T follicular helper cell (primary cell): Measurements from ENCODE around the gene WAPL.
"Not testable (repeated sequence)": the region's sequence is repeated elsewhere in the genome, so short reads cannot be mapped to it uniquely, and the experiment has no call there.

Experiments used
- DNase-seq: peaks from one replicate; pipeline ENCODE4 v3.0.0-alpha.2; 2020; ENCODE audit warnings: low read depth

The WAPL gene

DNA sequence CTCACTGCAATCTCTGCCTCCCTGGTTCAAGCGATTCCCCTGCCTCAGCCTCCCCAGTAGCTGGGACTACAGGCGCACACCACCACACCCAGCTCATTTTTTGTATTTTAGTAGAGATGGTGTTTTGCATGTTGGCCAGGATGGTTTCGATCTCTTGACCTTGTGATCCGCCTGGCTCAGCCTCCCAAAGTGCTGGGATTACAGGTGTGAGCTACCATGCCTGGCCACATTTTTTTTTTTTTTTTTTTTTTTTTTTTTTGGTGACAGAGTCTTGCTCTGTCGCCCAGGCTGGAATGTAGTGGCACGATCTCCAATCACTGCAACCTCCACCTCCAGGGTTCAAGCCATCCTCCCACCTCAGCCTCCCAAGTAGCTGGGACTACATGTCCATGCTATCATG lies 4.1 kb upstream of the WAPL start:
- DNase-seq, result not testable (repeated sequence)

DNA sequence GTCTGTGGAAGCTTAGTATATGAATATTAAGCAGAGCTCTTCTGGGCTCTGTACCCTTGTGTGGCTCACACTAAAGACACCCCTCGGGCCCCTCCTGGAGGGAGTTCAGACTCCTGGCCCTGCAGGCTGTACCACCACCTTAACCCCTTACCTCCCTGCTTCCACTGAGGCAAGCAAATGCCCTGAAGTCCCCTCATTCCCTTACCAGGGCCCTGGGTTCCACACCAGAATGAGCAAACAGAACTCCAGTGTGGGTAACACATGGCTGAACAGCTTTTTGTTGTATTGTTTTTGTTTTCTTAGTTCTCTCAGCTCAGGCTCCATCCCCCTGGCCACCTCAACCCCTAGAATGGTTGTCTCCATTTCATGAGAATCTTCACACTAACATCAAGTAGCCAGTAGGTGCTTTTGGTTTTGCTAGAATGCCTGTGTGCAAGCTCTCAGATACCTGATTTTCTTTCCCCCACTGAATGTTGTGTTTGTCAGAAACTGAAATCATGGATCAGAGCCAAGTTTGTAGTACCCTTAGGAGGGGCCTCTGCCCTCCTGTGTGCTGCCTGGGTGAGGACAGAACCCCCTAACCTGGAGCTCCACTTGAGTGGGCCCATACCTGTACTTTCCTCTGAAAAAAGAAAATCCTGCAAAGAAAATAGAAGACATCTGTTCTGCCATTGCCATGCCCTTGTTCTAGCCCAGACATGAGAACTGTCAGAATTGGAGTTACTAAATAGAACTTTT lies 2.8 kb upstream of the WAPL start:
- no peak for DNase-seq

DNA sequence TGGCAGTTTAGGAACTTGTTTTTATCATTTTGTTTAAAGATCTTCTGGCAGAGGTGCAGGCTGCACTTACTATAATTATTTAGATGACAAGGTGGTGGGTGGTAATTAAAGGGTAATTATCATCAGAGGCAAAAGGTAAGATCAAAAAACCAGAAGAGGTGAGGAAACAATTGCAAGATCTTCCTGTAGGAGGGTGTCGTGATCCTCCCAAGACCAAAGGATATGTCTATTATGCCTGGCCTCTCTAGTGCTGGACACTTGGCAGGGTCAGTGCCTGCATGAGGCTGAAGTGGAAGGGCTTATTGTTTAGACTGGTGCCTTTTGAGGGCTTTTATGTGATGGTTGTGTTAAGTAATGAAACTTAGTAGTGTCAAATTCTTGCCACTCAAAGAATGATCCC lies 1.8 kb upstream of the WAPL start:
- no peak for DNase-seq

DNA sequence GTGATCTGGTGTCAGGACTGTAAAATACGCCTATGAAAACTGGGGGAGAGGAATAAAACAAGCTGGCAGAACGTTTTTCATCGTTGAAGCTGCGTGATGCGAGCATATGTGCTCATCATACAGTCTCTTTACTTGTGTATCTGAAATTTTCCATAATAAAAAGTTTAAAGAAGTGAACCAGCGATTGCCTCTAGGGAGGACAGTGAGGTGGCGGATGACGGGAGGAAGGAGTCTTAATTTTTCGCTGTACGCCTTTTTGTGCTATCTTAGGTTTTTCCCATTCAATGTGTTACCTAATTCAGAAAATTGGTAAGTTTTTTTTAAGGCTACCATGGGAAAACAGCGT lies 891 bp upstream of the WAPL start:
- no peak for DNase-seq

DNA sequence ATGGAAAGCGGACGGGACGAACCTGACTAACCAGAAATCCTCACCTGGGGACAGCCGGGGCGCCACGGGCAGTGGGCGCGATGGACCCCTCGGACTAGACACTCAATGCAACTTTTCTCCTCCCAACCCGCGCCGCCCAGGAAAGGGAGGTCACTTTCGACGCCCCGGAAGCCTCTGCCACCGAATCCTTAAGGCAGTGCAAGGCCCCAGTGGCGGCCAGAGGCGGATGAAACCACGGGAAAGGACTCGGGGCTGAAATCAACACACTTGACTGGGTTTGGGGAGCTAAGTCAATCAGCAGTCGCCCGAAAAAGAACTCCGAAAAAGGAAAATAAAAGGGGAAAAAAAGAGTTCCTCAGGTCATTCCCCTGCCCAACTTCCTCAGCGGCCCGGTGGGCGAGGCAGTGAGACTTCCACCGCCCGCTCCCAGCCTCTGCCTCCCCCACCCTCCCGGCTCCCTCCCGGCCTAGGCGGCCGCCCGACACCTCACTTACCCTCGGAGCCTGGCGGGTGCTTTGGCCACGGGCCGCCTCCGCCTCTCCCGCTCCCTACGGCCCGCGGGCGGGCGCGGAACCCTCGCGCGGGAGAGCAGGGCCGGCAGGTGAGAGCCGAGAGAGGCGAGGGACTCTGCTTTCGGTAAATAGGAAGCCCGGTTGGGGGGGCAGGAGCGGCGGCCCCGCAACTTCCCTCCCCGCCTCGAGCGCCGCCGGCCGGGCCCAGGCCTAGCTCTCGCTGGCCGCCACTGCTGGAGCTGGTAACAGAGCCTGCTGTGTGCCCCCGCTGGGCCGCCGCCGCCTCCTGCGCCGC lies 518 bp downstream of the WAPL start:
- DNase-seq, result peak; percentile 26

DNA sequence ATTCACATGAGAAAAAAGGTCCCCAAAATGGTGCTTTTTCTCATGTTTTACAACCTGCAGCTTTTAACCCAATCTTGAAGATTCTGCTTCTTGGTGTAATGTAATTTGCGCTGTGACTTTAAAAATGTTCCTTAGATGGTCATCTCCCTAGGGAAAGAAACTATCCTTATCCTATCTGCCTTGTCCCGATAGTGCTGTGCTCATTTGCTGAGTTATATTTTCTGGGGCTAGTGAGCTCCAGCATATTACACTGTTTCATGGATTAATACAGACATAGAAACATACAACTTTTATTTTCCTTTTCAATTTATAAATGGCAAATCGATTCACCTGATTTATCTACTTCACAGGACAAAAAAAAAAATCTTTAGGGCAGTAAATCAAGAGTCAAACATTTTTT lies 2.8 kb downstream of the WAPL start:
- DNase-seq, result no peak

DNA sequence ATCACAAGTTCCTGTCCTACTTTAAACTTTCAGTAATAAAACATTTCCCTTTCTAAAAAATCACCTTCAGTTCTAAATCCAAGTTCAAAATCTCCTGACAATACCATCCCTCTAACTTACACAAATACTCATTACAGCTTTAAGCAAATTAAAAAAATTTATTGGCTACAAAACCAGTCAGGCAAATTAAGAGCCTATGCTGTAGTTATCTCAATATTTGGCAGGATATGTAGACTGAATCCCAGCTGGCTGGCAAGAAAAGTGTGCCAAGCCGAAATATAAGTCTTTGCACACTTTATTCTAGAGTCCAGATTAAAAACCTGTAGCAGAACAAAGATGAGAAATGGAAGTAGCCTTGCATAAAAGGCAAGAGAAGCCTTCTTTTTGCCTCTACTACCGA lies 9.5 kb downstream of the WAPL start:
- no peak for DNase-seq

DNA sequence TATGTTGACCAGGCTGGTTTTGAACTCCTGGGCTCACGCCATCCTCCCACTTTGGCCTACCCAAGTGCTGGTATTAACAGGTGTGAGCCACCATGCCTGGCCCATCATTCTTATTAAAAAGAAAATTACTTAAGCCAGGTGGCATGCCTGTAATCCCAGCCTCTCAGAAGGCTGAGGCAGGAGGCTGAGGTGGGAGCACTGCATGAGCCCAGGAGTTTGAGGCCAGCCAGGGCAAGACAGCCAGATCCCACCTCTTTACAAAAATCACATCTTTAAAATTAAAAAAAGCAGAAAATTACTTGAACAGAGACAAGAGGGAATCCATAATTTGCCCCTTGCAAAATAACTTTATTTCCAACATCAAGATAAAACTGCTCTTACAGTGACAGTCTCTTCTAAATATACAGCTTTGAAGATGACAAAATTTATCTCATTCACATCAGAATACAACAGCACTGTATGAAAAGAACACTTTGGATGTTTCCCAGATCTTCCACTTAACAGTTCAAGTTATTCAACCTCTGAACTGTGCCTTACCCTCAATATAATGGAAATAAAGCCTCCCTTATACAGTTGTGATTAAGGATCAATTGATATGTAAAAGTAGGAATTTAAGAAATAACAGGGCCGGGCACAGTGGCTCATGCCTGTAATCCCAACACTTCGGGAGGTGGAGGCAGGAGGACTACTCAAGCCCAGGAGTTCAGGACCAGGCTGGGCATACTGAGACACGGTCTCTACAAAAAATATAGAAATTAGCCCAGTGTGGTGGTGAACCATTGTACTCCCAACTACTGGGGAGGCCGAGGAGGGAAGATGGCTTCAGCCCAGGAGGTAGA lies 10.3 kb downstream of the WAPL start:
- DNase-seq, result no peak

DNA sequence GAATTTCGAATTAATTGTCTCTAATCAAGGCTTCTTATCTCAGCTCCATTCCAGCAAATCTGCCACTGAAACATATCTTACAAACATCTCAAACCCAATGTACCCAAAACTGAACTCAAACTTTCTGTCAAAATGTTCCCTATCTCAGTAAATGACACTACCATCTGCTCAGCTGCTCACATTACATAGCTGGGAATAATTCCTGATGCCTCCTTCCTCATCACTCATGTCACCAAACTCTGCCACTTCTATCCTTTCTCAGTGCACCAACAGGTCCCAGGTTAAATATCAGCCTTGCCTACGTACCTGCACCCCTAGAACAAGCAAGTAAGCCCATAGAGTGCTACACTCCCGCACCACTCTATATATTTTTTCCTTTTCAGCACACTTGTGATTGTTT lies 12.4 kb downstream of the WAPL start:
- no peak for DNase-seq

DNA sequence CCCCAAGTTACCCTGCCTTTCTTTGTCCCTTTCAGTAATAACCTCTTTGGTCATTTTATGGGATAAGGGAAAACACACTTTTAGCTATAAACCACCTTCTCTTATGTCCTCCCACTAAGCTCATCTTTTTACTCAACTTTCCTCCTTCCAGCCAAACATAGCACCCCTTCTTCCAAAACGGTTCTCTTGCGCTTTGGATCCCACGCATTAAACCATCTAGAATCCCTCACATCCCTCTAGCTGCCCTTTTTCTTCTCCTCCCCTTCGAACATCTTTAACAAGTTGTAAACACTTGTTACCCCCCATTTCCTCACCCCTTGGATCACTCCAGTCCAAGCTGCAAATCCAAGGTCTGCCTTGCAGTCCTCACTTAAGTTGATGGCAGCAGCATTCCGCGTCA lies 13.4 kb downstream of the WAPL start:
- DNase-seq, result no peak

DNA sequence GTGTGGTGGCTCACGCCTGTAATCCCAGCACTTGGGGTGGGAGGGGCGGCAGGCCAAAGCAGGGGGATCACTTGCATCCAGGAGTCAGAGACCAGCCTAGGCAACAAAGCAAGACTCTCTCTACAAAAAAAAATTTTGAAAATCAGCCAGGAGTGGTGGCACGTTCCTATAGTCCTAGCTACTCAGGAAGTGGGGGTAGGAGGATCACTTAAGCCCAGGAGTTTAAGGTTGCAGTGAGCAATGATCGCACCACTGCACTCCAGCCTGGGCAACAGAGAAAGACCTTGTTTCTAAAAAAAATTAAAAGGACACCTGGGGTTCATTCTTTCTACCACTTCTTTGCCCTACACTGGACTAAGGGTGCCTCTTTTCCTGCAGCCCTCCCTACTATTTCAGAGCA lies 15.1 kb downstream of the WAPL start:
- DNase-seq, result no peak

DNA sequence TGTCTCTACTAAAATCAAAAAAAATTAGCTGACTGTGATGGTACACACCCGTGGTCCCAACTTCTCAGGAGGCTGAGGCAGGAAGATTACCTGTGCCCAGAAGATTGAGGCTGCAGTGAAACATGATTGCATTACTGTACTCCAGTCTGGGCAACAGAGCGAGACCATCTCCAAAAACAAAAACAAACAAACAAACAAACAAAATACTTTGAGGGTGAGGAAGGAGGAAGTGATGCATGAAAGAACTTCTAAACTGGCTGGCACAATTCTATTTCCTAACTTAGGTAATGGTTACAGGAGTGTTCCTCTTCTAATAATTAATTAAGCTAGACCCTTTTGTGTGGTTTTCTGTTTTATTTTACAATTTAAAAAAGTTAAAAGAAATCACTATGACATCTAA lies 15.5 kb downstream of the WAPL start:
- DNase-seq, result no peak

DNA sequence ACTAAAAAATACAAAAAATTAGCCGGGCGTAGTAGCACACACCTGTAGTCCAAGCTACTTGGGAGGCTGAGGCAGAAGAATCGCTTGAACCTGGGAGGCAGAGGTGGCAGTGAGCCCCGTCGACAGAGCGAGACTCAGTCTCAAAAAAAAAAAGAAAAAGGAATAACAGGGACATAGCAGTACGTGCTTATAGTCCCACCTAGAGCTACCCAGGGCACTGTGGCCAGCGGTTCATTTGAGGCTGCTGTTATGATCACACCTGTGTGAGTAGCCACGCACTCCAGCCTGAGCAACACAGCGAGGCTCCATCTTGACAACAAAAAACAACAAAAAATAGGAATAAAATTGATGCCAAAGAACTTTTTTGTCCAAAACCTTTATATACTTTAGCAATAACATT lies 17.1 kb downstream of the WAPL start:
- DNase-seq, result no peak

DNA sequence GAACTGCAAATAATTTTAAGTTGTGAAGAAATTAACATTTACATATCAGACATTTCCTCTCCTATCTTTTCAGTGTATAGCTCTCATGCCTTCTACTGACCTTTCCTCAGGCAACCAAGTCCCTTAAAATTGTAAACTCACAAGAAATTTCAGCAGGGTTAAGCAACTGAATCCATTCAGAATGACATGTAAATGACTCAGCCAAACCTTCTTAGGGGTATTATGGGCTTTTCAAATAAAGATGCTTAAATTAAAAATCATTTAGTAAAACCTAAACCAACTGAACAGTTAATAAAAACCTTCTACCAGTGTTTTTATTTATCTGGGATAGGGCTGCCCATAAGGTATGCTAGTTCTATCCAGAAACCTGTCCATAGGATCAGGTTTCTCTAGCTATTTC lies 20.7 kb downstream of the WAPL start:
- no peak for DNase-seq

DNA sequence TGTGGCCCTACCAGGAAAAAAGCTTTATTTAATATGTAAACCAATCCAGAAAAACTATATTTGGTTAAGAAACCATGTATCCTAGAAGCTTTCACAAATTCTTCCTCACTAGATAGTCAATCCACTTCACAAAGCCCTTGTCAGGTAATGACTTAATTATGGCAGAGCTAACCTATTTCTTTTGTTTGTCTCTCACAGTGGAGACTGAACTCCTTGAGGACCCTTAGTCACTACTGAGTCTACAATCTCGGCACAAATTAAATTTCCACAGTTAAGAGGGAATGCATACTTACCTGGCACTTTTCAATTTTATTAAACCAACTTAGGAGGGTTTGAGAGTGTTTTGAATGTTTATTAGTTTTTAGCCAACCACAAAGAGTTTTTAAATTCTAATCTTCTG lies 23.0 kb downstream of the WAPL start:
- DNase-seq, result no peak

DNA sequence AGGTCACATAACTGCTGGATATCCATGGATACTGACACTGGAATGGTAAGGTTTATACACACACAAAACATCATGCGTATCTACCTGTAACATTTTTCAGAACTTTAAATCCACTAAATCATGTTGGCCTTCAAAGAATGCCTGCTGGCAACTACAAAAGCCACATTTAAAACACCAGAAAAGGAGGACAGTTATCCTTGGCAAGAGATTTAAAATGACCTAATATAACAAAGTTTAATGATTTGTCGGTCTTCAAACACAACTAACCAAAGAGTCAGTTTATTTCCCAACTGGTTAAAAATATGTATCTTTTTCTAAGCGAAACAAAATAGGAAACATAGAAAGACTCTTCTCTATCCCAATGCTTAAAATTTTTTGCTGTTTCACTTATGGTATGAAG lies 24.0 kb downstream of the WAPL start:
- DNase-seq, result no peak

DNA sequence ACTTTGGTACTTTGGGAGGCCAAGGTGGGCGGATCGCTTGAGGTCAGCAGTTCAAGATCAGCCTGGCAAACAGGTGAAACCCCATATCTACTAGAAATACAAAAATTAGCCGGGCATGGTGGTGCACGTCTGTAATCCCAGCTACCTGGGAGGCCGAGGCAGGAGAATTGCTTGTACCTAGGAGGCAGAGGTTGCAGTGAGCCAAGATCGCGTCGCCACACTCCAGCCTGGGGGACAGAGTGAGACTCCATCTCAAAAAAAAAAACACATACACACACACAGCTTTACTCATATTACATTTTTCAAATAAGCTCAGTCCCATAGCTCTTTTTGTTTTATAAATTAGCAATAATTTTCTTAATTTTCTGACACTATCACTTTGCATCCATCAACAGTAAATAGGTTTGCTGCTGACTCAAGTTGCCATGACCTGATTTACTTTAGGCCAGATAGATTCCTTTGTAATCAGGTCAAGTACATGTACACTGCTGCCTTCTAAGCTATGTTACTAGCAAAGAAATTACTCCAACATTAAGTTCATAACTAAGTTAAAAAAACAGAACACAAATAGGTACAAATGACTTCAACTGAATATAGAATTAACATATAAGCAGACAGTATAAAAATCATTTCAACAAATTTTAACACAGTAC lies 31.5 kb downstream of the WAPL start:
- no peak for DNase-seq

DNA sequence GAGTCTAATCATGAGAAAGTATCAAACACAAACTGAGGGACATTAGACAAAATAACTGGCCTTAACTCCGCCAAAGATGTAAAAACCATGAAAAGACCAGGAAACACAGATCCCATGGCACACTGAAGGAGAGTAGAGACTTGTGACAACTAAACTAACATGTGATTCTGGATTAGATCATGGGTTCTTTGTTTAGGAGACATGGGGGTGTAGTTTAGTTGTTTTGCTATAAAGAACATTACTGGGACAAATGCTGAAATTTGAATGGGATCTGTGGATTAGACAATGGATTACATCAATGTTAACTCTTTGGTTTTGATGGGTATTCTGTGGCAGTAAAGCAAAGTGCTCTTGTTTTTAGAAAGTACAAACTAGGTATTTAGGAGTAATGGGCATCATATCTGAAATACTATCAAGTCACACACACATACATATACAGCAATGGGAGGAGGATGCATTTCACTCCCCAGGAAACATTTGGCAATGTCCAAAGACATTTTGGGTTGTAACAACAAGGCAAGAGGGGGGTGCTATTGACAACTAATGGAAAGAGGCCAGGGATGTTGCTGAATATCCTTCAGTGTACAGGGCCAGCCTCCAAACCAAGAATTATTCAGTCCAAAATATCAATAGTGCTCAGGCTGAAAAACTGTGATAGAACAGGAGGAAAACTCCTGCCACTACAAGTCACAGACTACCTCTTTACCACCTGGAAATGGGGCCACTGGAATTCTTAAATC lies 32.4 kb downstream of the WAPL start:
- DNase-seq, result no peak

DNA sequence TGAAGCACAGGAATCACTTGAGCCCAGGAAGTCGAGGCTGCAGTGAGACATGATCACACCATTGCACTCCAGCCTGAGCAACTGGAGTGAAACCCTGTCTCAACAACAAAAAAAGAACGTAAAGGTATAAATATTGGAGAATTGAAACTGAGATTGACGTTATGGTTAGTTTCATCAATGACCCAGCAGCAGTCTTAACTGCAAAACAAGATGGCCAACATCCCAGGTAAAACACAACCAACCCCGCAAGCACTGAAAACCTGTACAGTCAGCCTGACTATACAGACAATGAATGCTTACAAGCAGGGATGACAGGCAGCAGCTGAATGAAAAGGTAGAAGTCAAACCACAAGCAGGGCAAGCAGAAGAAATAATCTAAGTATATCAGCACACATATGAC lies 34.7 kb downstream of the WAPL start:
- no peak for DNase-seq

DNA sequence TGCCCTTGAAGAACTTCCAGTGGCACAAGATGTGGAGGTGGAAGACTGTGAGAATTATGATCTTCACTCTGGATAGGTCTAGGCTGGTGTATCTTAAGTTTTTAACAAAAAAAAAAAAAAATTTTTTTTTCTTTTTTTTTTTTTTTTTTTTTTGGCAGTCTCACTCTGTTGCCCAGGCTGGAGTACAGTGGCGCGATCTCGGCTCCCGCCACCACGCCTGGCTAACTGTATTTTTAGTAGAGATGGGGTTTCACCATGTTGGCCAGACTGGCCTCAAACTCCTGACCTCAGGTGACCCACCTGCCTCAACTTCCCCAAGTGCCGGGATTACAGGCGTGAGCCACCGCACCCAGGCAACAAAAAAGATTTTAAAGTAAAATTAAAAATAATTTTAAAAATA lies 37.9 kb downstream of the WAPL start:
- DNase-seq, result no peak

DNA sequence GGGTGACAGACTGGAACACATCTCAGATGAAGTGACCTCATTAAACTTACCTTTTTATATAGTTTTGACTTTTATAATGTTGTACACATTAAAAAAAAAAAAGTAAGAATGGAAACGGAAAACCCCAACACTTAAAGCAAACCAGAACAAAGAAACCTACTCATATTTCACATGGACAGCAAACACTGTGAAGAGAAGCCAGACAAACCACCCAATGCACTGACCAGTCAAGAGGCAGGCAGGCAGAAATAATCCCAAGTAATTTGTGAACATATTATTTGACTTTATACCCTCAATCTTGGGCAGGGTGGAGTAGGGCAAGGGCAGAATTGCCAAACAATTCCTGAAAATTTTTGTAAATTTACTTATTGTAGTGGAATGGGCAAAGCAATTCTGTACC lies 39.8 kb downstream of the WAPL start:
- DNase-seq, result no peak

DNA sequence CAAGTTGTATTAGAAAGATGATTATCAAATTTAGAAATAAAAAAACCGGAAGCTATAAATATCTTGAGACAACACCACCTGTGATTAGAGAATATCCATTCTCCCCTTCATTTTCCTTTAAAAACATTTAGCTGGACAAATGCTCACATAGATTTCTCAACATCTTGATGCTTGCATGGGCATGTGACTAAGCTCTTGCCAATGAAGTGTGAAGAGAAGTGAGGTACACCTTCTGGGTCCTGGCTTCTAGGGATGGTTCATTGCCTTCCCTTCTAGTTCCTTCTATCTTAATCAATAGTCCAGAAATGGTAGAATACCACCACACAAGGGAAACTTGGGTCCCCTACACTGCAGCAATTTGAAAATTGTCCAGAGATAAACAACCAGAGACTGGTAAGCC lies 41.0 kb downstream of the WAPL start:
- no peak for DNase-seq
